GM04503 (cell line): ENCODE results near the gene CDC14A.
A peak's percentile ranks its signal among the peaks of the same experiment; 100 is the strongest.
"Not testable (repeated sequence)": the region's sequence is repeated elsewhere in the genome, so short reads cannot be mapped to it uniquely, and the experiment has no call there.

ENCODE experiments used
- DNase-seq: peaks from one replicate; pipeline ENCODE4 v3.0.0-alpha.2; 2012; ENCODE audit warnings: low read depth

CDC14A gene

DNA sequence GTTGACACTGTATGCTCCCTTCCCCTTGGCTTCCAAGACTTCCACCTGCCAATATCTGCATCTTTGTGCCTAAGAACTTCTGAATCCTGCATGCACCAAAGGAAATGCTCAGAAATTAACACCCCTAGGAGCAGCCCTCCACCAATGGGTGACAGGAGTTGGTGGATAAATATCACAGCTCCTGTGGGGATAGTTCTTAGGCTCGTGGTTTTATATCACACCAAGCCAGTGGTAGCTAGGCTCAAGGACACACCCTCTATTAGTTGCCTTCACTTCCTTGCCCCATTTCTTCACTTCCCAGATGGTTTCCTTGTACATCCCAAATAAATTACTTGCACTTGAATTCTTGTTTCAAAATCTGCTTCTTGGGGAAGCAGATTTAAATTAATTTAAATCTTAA lies 16.9 kb upstream of the CDC14A start:
- no peak for DNase-seq

DNA sequence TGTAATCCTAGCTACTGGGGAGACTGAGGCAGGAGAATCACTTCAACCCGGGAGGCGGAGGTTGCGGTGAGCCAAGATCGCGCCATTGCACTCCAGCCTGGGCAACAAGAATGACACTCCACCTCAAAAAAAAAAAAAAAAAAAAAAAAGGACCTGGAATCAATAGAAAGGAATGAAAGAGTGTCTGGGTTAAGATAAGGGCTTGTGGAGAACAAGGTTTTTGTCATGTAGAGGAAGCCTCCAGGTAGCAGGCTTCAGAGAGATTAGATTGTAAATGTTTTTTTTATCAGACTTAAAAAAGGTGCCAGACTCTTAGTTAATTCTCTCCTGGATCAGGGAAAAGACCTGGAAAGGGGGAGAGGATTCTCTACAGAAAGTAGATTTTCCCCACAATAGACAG lies 14.4 kb upstream of the CDC14A start:
- DNase-seq = not testable (repeated sequence)

DNA sequence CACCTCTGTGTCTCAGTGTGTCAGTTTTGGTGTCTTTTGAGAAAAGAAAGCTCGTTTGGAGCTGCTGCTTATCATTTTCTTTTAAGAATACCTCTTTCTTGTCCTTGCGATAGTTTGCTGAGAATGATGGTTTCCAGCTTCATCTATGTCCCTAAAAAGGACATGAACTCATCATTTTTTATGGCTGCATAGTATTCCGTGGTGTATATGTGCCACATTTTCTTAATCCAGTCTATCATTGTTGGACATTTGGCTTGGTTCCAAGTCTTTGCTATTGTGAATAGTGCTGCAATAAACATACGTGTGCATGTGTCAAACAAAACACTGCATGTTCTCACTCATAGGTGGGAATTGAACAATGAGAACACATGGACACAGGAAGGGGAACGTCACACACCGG lies 12.6 kb upstream of the CDC14A start:
- DNase-seq = not testable (repeated sequence)

DNA sequence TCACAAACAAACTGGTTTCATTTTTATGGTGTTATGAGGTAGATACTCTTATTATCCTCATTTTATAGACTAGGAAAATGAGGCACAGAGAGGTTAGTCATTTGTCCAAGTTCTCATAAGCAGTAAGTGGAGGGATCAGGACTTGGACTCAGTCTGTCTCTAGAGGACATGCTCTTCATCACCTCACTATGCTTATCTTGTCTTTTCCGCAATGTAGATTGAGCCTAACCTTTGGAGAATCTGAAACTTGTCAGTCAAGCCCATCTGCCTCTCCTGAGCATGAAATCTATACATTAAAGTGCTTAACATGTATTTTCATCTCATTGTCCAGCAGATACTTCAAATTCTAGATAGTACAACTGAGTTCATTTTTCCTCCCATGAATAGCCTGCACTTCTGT lies 11.8 kb upstream of the CDC14A start:
- DNase-seq = no peak

DNA sequence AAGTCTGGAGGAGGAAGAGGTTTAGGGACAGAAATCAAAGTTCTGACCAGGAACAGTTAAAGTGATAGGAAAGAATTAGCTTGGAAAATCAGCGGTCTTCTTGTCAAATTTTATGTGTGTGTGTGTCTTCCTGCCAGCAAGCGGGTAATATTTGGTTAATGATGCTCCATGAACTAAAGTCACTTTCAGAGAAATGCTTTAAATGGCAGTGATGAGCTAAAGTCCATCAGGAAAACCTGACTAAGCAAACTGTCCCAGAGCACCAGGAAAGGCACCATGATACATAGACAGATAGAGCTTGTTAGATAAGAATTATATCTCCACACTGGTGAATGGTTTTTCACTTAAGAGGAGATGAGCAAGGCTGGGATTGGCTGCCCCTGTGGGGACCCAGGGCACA lies 10.0 kb upstream of the CDC14A start:
- DNase-seq = no peak

DNA sequence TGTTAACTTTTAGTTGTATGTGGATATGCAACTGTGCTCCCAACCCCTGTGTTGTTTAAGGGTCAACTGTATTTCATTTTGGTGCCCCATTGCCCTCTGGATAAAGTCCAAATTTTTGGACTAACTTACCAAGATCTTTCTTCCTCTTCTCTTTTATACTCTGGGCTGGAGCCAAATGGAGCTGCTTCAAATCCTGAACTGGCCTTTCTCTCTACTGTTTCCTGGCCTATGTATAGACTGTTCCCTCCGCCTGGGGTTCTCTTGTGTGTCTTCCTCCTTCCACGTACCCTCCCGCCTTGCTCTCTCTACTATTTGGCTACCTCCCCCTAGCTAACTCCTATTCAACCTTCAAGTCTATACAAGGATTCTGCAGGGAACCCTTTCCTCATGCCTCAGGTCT lies 8.4 kb upstream of the CDC14A start:
- no peak for DNase-seq

DNA sequence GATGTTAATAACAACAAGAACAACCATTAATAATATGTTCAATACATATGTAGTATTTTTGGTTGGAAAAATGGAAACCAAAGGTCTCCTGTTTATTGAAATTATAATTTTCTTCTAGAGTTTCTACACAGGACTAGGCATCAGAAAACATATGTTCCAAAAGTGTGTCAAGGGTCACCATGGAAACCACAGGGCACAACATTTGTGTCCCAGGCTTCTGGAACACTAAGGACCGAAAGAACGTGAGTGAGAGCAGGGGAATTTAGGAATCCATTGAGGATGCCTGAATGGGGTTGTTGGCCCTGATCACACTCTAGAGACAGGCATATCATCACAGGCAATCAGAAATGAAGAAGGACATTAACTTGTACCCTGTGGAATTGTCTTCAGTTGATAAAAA lies 7.5 kb upstream of the CDC14A start:
- no peak for DNase-seq

DNA sequence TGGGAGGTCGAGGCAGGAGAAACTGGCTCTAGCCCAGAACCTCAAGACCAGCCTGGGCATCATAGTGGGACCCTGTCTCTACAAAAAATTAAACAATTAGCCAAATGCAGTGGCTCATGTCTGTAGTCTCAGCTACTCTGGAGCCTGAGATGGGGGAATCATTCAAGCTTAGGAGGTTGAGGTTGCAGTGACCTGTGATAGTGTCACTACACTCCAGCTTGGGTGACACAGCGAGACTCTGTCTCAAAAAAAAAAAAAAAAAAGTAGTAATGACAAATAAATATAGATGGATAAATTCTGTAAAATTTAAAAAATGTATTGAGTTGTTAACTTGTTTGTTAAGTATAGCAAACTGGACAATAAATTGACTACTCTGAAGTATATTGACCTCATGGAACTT lies 5.9 kb upstream of the CDC14A start:
- DNase-seq = no peak

DNA sequence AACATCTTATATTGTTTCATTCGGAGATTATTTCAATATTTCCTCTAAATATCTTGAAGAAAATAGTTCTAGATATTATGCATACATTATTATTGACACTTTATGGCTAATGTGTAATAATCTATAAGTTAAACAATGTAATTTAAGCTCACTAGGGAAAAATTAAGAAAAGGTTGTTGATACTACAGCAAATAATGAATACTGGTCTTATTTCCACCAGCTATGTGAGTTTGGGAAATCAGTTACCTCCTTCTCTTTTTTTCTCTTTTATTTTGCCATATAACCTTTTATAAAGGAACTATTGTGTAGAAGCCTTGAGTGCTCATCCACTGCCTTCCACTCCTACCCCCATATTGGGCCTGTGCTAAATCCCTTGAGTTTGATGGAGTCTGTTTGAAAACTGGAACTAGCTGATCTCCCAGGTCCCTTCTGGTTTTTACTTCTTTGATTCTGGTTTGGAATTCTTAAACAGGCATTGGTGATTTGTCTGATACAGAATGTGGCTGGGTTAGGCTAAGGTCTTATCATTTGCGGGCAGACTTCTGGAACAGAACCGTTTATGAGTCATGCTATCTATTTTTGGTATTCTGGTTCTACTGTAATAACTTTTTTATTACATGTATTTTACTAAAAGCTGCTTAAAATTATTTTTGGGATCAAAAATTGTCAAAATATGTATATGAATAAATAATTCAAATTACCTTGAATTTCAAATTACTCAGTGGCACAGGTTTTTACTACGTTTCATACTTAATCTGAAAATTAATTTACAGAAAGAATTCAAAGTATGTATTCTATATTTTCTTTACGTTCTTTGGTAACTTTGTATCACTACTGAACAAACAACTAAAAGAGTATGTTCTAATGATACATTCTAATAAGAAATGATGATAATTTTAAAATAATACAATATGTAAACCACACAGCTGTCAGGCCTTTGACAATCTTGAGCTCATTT lies 5.0 kb upstream of the CDC14A start:
- DNase-seq = no peak

DNA sequence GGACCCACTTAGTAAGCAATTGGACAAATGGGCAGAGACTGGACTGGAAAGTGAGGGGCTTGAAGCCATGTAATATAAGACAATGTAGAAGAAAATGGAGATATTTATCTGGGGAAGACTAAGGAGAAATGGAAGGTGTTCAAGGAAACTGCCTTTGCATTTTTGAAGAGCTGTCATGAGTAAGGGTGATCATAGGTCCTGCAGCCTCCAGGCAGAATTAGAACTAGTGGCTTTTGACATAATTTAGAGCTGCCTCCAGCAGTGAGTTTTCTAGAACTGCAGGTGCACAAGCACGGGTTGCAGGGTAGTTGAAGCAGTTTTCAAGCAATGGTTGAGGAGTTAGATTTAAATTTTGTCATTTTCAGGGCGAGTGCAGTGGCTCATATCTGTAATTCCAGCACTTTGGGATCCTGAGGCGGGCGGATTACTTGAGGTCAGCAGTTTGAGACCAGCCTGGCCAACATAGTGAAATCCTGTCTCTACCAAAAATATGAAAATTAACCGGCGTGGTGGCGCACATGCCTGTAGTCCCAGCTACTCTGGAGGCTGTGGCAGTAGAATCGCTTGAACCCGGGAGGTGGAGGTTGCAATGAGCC lies 3.7 kb upstream of the CDC14A start:
- DNase-seq = no peak

DNA sequence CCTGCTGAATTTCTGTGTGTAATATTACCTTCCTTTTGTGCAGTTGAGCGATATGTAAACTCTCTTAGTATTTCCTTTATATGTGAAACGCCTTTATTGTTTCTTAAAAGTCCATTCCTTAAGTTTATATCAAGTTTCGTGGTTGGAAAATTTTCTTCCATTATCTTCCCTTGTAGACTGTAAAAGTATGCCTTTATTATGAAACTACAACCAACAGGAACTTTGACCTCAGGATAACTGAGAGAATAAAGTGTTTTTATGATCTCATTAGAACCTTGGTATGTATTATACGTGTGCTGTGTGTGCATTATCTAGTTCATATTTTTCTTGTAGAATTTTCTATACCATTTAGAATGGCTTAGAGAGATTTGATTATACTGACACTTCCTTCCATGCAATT lies 3.1 kb upstream of the CDC14A start:
- DNase-seq = no peak

DNA sequence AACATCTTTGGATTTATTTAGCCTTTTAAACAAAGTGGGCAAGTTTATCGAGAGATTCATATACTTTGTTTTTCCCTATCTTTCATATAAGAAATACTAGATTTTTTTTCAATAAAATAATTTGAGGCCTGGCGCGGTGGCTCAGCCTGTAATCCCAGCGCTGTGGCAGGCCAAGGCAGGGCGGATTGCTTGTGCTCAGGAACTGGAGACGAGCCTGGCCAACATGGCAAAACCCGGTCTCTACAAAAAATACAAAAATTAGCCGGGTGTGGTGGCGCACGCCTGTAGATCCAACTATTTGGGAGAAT lies 1.6 kb upstream of the CDC14A start:
- no peak for DNase-seq

DNA sequence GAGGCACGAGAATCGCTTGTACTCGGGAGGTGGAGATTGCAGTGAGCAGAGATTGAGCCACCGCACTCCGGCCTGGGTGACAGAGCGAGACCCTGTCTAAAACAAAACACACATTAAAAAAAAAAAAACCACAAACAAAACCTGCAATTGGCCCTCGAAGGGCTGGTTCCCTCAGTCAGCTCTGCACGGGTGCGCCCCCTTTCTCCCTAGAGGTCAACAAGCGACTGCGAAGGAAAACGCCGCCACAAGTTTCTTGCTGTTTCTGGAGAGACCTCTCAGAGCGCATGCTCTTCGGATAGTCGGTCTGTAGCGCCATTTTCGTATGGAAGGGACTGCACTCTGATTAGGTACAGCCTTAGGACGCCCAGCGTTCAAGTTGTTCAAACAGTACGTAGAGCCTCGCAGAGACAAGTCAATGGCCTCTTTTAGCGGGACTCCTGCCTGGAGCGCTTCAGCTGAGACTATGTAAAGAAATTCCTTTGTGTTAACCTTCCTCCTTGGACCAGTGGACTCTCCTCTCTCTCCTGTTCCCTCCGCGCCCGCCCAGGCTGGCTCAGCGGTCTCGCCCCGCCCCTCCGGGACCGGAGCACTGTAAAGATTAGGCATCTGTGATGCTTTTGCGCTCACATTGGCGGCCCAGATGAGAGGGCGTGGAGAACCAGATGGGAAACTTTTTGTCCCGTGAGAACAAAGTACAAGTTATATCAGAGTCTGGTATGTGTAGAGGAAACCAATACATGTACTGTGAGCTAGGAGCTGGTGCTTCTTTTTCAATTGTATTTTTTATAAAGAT lies 1.0 kb upstream of the CDC14A start:
- DNase-seq = peak; percentile 77

DNA sequence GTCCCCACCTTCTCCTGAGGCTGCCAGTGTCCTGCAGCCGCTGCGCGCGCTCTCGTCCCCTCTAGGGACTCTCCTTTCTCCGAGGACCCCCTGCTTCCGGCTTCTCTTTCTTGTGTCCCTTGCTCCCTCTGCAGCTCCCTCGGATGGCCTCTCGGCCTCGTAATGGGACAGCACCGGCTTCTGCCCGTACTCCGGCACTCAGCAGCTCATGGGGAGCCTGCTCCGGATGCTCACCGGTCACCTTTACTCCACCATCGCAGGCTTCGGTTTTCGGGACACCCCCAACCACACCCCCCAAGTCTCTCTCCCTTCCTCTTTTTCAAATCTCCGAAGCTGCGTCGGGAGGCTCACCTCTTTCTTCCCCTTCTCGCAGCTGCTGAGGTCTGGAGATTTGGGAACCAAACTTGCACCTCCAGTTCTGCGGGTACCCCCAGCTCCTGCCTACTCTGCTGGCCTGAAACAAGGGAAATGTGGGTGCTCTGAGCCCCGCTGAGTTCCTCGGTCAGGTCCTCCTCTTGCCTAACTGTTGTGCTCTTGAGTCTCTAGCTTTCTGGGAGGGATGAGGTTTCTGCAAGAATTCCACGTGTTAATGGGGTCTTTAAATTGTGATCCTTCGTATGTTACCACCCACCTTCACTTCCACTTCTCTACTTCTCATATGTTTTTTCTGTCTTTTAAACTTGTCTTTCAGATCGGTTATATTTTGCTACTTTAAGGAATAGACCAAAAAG lies 930 bp downstream of the CDC14A start:
- DNase-seq = no peak

DNA sequence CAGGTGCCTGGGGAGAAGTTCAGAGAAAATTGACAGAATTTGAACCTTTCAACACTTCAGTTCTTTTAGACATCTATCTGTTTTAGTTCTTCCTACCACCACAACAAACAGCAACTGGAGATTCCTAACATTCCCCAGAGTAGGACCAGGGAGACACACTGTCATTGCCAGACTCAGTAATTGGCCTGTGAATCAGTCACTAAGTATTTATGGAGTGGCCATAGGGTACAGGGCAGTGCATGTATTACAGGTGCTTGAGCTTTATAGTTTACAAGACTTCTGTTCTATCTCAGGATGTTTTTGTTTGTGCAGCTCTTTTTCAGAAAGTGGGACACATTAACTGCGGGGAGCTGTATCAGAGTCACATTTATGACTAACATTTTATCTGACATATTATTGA lies 1.7 kb downstream of the CDC14A start:
- peak; percentile 30 for DNase-seq

DNA sequence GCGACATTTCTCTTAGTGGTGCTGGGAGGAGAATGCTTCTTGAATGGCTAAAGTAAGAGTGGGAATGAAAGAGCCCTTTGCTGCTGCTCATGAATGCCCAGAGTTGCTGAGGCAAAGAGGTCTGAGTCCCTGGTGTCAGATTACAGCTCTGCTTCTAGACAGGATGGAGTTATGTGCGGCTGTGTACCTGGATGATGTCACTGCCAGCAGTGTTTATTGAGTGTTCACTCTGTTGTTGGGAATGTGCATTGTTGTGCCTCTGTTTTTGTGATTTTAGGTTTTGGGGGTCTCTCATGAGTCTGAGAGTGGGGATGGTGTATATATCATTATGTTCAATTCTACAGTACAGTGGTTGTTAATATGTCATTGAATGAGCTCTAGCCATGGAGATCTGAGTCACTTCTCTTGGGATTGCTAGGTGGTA lies 2.7 kb downstream of the CDC14A start:
- no peak for DNase-seq

DNA sequence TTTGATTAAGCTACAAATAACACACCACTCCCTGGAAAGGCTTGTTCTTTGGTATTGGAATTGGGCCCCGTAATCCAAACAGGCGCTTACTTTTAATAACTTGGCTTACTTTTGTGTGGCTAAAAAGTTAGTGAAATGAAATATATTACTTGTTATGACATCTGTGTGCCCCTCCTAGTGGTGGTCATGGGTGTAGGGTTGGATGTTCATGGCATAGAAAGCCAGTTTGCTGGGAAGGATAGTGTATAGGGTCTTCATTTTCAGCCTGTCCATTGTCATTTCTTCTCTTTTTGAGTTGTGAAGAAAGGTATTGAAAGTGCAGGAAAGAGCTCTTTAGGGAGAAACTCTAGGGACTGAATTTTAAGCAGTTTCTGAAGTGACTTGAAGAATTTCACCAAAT lies 5.9 kb downstream of the CDC14A start:
- no peak for DNase-seq

DNA sequence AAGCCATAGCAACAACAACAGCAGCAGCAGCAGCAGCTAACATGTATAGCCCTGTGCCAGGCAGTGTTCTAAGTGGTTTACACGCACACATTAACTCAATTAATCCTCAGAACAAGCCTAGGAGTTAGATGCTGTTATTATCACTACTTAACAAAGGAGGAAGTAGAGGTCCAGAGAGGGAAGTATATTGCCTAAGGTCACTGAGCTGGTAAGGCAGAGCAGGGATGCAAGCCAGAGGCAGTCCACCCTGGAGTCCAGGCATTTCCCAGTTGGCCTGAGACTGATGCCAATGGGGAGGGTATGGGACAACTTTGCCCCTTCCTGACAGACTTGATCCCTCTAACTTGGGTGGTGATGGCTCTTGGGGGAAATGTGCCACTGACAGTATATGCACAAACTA lies 6.8 kb downstream of the CDC14A start:
- no peak for DNase-seq

DNA sequence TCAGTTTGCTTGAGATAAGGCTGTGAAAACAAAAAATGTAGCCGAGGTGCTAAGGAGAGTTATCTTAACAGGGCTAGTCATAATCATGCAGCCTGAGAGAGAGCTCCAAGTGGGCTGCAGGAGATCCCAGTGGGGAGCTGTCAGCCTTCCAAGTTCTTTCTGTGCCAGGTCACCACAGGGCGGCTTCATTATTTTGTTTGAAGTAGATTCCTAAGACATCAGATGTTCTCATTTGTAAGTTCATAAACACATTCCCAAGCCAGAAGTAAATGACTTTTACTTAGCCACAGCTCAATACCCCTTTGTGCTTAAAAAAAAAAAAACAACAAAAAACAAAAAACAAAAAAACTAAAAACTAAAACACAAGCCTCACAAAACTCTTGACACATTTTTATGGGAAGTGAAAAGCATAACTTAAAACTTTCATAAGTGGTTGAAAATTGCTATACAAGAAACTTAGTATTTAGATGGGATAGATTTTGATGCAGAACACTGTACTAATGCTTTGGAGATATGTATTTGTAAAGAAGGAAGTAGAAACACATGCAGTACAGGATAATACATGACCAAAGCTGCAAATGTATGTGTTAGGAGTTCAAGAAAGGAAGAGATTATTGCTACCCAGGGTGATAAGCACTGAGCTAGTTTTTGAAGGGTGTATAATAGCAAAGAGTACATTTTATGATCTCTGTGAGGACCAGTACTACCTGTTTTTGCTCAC lies 8.6 kb downstream of the CDC14A start:
- no peak for DNase-seq

DNA sequence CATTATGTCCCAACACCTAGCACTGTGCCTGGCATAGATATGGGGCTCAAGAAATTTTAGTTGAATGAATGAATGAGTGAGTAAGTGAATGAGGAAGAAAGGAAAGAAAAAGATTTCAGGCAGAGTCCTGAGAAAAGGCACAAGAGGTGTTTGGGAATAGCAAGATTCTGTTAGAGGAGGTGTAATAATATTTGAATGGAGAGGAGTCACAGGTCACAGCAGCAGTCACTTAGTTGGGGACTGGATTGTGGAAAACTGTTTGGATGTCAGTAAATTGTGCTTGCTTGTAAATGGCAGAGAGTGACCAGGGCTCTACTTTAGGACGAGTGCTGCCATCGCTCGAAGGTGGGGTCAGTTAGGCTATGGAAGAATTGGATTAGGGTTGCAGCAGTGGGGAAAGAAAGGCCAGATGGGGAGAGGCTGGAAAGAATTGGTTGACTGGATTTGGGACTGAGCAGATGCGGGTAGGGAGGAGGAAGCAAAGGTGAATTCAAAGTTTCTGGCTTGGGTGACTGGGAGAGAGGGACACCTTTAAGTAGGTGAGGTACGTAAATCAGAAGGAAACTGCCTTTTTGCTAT lies 9.3 kb downstream of the CDC14A start:
- no peak for DNase-seq

DNA sequence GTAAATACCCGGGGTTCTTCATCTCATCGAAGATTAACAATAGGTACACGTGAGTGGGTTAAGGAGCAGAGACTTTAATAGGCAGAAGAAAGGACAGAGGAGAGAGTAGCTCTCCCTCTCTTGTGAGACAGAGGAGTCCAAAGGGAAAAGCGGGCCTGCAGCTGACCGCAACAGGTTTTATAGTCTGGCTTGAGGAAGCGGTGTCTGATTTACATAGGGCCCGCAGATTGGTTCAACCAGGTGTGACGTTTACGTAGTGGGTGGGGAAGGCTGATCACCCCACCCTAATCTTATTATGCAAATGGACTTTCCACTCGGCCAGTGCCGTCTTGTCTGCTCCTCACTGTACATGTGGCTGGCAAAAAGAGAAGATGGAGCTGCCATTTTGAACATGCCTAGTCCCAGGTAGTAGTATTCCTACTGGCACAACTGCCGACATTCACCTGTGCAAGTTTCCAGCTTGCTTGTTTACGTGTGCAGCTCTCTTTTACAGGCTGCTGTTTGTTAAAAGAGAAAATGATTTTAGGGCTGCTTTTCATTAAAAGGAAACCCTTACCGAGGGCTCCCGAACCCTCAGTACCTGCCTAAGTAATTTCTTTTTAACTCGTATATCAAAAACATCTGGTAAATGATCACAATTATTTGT lies 10.6 kb downstream of the CDC14A start:
- no peak for DNase-seq
